Endothelial cell of umbilical vein (primary cell): Measurements from ENCODE around the gene TTLL11. TPM values are rescaled to one million over a fixed set of nuclear protein-coding genes. Genes with fewer than 3 reads are reported as not detected.

Source experiments
- BruUV-seq: library from RNA; stranded (reverse); fragments of 400-500 nt; replicated peaks from 2 replicates; lab custom pipeline; 2021; lab: Mats Ljungman, UMichigan
- CTCF ChIA-PET: fragments of 300-600, 350-600 bp; sonication (Branson Sonifier 250); formaldehyde crosslinking; loops from one replicate; lab custom pipeline; 2021; ENCODE audit warnings: antibody characterized with exemption, inconsistent platforms; lab: Charles Lee
- POLR2A ChIA-PET: fragments of 300-600, 350-600 bp; sonication (Branson Sonifier 250); formaldehyde crosslinking; loops from one replicate; lab custom pipeline; 2021; ENCODE audit warnings: antibody characterized with exemption, inconsistent platforms; lab: Charles Lee
- DNase-seq: peaks from one replicate; pipeline ENCODE4 v3.0.0-alpha.2; 2011; ENCODE audit warnings: low read depth, low spot score
- FAIRE-seq: peaks from 2 replicates; lab custom pipeline; 2011; peaks lifted over from hg19 to GRCh38; lab: Jason Lieb, UNC
- H2AFZ ChIP-seq: 2 replicates; pipeline ENCODE4 v1.6.0; 2012; ENCODE audit warnings: low read depth, low read length, control low read depth, inconsistent platforms
- H3K27ac ChIP-seq: 2 replicates; pipeline ENCODE4 v1.5.1; 2011; ENCODE audit warnings: low read depth, mild to moderate bottlenecking, control low read depth, low read length, moderate library complexity; ENCODE audit not compliant: insufficient read depth
- H3K27me3 ChIP-seq, 2 experiments: 2 replicates each; pipeline versions ENCODE4 v1.6.0 to v1.6.1; 2011; ENCODE audit warnings: low read length in 2 of 2, mixed read lengths in 1 of 2; ENCODE audit not compliant: control insufficient read depth in 2 of 2, insufficient read depth in 2 of 2
- H3K36me3 ChIP-seq, 2 experiments: 2 replicates in 1 of 2; 3 replicates in 1 of 2; pipeline ENCODE4 v1.5.1; 2011; ENCODE audit warnings: low read length in 2 of 2, mild to moderate bottlenecking in 1 of 2, moderate library complexity in 1 of 2; ENCODE audit not compliant: control insufficient read depth in 2 of 2, insufficient read depth in 2 of 2; ENCODE audit errors: extremely low read depth in 1 of 2
- H3K4me1 ChIP-seq: 3 replicates; pipeline ENCODE4 v1.5.1; 2011; ENCODE audit warnings: mild to moderate bottlenecking, low read length; ENCODE audit not compliant: control insufficient read depth, insufficient read depth; ENCODE audit errors: extremely low read depth
- H3K4me2 ChIP-seq: 2 replicates; pipeline ENCODE4 v1.6.1; 2011; ENCODE audit warnings: low read length, control low read depth, mixed read lengths; ENCODE audit not compliant: insufficient read depth
- H3K4me3 ChIP-seq, 3 experiments: fragments of 200-600 bp in 1 of 3; sonication (generic), shearing (Covaris generic) in 1 of 3; replicated peaks in 1 of 3; 2 replicates each; pipeline ENCODE4 v1.5.1; 2011 to 2016; ENCODE audit warnings: control low read depth in 3 of 3, low read length in 3 of 3, mild to moderate bottlenecking in 2 of 3, inconsistent platforms in 1 of 3, low read depth in 1 of 3, moderate library complexity in 1 of 3; ENCODE audit not compliant: insufficient read depth in 1 of 3
- H3K79me2 ChIP-seq: 2 replicates; pipeline ENCODE4 v1.6.0; 2012; ENCODE audit warnings: low read length, inconsistent platforms; ENCODE audit not compliant: control insufficient read depth, insufficient read depth
- H3K9ac ChIP-seq: replicated peaks from 2 replicates; pipeline ENCODE3; 2011; ENCODE audit warnings: low read length, control low read depth; ENCODE audit not compliant: insufficient read depth; ENCODE audit errors: extremely low read depth
- H3K9me1 ChIP-seq: replicated peaks from 3 replicates; pipeline ENCODE4 v1.6.0; 2011; ENCODE audit warnings: mild to moderate bottlenecking, low read length; ENCODE audit not compliant: control insufficient read depth, insufficient read depth; ENCODE audit errors: extremely low read depth
- H3K9me3 ChIP-seq: replicated peaks from 2 replicates; pipeline ENCODE4 v1.5.1; 2012; ENCODE audit warnings: low read length, inconsistent platforms; ENCODE audit not compliant: control insufficient read depth, insufficient read depth
- H4K20me1 ChIP-seq: replicated peaks from 2 replicates; pipeline ENCODE3; 2011; ENCODE audit warnings: mild to moderate bottlenecking, low read length; ENCODE audit not compliant: control insufficient read depth, insufficient read depth; ENCODE audit errors: extremely low read depth
- CTCF ChIP-seq, 2 donors: IDR thresholded peaks; 1 replicate in 1 of 2; 2 replicates in 1 of 2; pipeline ENCODE4 v1.5.1; 2011; ENCODE audit warnings: low read length in 2 of 2, mild to moderate bottlenecking in 2 of 2, moderate library complexity in 2 of 2, control low read depth in 1 of 2, inconsistent platforms in 1 of 2, low read depth in 1 of 2; ENCODE audit not compliant: insufficient read depth in 1 of 2; ENCODE audit errors: extremely low read depth in 1 of 2
- EZH2 ChIP-seq: IDR thresholded peaks from 2 replicates; pipeline ENCODE4 v1.6.1; 2012; ENCODE audit warnings: borderline replicate concordance, low read depth, mild to moderate bottlenecking, moderate library complexity, low read length, inconsistent platforms; ENCODE audit not compliant: severe bottlenecking
- FOS ChIP-seq: IDR thresholded peaks from 2 replicates; pipeline ENCODE4 v1.6.1; 2011; ENCODE audit warnings: mild to moderate bottlenecking, low read length, moderate library complexity, borderline replicate concordance; ENCODE audit not compliant: insufficient read depth
- GATA2 ChIP-seq: IDR thresholded peaks from 2 replicates; pipeline ENCODE4 v1.7.0; 2011; ENCODE audit warnings: low read depth, mild to moderate bottlenecking, moderate library complexity, mixed read lengths, low read length; ENCODE audit not compliant: insufficient read length, insufficient read depth
- JUN ChIP-seq: IDR thresholded peaks from 2 replicates; pipeline ENCODE4 v1.6.1; 2011; ENCODE audit warnings: borderline replicate concordance, low read depth; ENCODE audit not compliant: insufficient read length, insufficient read depth
- MAX ChIP-seq: IDR thresholded peaks from 2 replicates; pipeline ENCODE4 v1.6.1; 2011; ENCODE audit not compliant: insufficient read depth, insufficient read length
- MYC ChIP-seq: IDR thresholded peaks from one replicate; pipeline ENCODE4 v1.6.1; 2011; ENCODE audit warnings: mild to moderate bottlenecking, low read depth, low read length
- POLR2A ChIP-seq: IDR thresholded peaks from 2 replicates; pipeline ENCODE4 v1.6.1; 2012; ENCODE audit warnings: low read depth, mild to moderate bottlenecking, control low read depth, low read length
- POLR2AphosphoS5 ChIP-seq: IDR thresholded peaks from 2 replicates; pipeline ENCODE4 v1.6.1; 2012; ENCODE audit warnings: low read depth, mild to moderate bottlenecking, control low read depth, low read length, moderate library complexity; ENCODE audit not compliant: insufficient read depth
- dilution Hi-C: fragments of 300-500 bp; cut with MboI; formaldehyde crosslinking; loops from one replicate; pipeline ENCODE4 v1.15.0; 2019; ENCODE audit warnings: low sequenced_read_pairs; ENCODE audit not compliant: extremely low pct_ligation_motif_present
- intact Hi-C: fragments of 100-400 bp; cut with micrococcal nuclease; formaldehyde crosslinking; loops from one replicate; pipeline ENCODE4 v1.10.0; 2022
- polyA plus RNA-seq, 4 experiments: library from polyadenylated mRNA; depleted of rRNA in 3 of 4; stranded (reverse) in 3 of 4; unstranded in 1 of 4; fragments of >200 nt; gene quantifications; 2 replicates each; pipeline versions ENCODE4 v1.2.1 to v1.2.3, GENCODE V29; 2011 to 2012; ENCODE audit warnings: missing spikeins in 1 of 4
- total RNA-seq: library from RNA; stranded (reverse); gene quantifications from 2 replicates; pipeline ENCODE4 v1.2.3, GENCODE V29; 2021

The TTLL11 gene
- total and polyA plus RNA-seq, 2 donors (not counting 3 experiments of a cell fraction or from before 2014, with no cell fraction given): 4.9 to 5.1 TPM

DNA sequence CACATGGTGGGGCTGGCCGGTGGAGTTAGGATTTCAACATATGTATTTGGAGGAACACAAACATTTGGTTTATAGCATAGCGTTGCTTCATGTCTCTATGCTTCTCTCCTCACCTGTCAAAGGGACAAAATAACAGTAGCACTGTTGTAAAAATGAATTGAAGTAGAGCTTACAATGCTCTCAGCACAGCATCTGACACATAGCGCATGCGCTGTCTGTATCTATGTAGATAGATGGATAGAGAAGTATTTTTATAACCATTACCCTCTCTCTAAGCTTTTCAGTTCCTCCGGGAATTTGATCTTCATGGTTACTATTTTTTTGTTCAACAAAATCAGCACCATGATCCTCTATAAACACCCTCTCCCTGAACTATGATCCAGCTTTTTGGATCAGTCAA is 166.0 kb downstream of the TTLL11 start:
- BruUV-seq: no TSS peak
- H3K27me3 ChIP-seq: no peaks in the 10 kb centered on the region
- DNase-seq (no peak), FAIRE-seq (no peak)
- CTCF ChIA-PET: interaction anchor here (0.7 kb wide), 1 partner anchor 22 kb away, joined by 3 read pairs; no protein-coding TSS in a partner anchor
- H3K4me1 ChIP-seq: no peaks in the 10 kb centered on the region
- no peaks in the 10 kb centered on the region for H3K36me3 ChIP-seq
- dilution Hi-C loops: no loop called here
- H3K4me3 ChIP-seq: no peak overlapping the region
- POLR2A ChIA-PET: interaction anchor here (0.5 kb wide), 1 partner anchor 73 kb away, joined by 9 read pairs; no protein-coding TSS in a partner anchor
- H2AFZ ChIP-seq: no peak overlapping the region
- intact Hi-C loops: no loop called here
- H3K79me2 ChIP-seq: no peaks in the 10 kb centered on the region
- no peak overlapping the region for H3K9ac ChIP-seq
- no peak overlapping the region for H3K27ac ChIP-seq
- TF ChIP-seq GATA2 (no peak), POLR2AphosphoS5 (no peak), MAX (no peak), CTCF (IDR thresholded peaks at IDR 0.05; ENCODE audit: extremely low read depth in 1 of 2, insufficient read depth in 1 of 2, low read depth in 1 of 2, low read length in 2 of 2) (no peak), POLR2A (no peak), MYC (no peak), EZH2 (no peak), FOS (no peak), JUN (no peak)
- H3K9me3 ChIP-seq: no peaks in the 10 kb centered on the region
- no peaks in the 10 kb centered on the region for H3K9me1 ChIP-seq
- no peak overlapping the region for H3K4me2 ChIP-seq
- no peaks in the 10 kb centered on the region for H4K20me1 ChIP-seq
